Sigmoid colon (tissue), 7 donors: ENCODE data around the gene PARP12. TPM values are rescaled to one million over a fixed set of nuclear protein-coding genes. Genes with fewer than 3 reads are reported as not detected.

ENCODE experiments used
- DNase-seq: peaks from one replicate; pipeline ENCODE4 v3.0.0-alpha.2; 2019
- H3K27ac ChIP-seq, 4 donors: fragments of 200-600 bp; sonication (generic); one replicate each; pipeline ENCODE4 v1.5.1; 2016 to 2019; ENCODE audit warnings: mild to moderate bottlenecking in 1 of 4
- H3K27me3 ChIP-seq, 3 donors: fragments of 200-600 bp; sonication (generic); one replicate each; pipeline ENCODE4 v1.5.1; 2019; ENCODE audit warnings: mild to moderate bottlenecking in 1 of 3
- H3K36me3 ChIP-seq, 4 donors: fragments of 200-600 bp; sonication (generic); one replicate each; pipeline ENCODE4 v1.5.1; 2016 to 2019
- H3K4me1 ChIP-seq, 4 donors: fragments of 200-600 bp; sonication (generic); one replicate each; pipeline ENCODE4 v1.5.1; 2017 to 2019
- H3K4me3 ChIP-seq, 4 donors: fragments of 200-600 bp; sonication (generic); one replicate each; pipeline ENCODE4 v1.5.1; 2017 to 2019; ENCODE audit warnings: mild to moderate bottlenecking in 2 of 4, moderate library complexity in 1 of 4
- H3K9me3 ChIP-seq, 4 donors: fragments of 200-600 bp in 3 of 4; sonication (generic) in 3 of 4; one replicate each; pipeline versions ENCODE4 v1.5.1 to v1.6.1; 2013 to 2019
- EP300 ChIP-seq, 4 donors: sonication (generic); formaldehyde crosslinking; IDR thresholded peaks; one replicate each; pipeline ENCODE4 v1.6.1; 2017; ENCODE audit warnings: antibody characterized with exemption in 4 of 4
- POLR2A ChIP-seq, 2 donors: fragments of 450-650 bp; IDR thresholded peaks; one replicate each; pipeline ENCODE4 v1.6.1; 2016; ENCODE audit warnings: antibody characterized with exemption in 2 of 2, mild to moderate bottlenecking in 2 of 2, moderate library complexity in 2 of 2
- POLR2AphosphoS5 ChIP-seq, 4 donors: sonication (generic); formaldehyde crosslinking; IDR thresholded peaks; one replicate each; pipeline ENCODE4 v1.6.1; 2017; ENCODE audit warnings: antibody characterized with exemption in 4 of 4
- WGBS, 2 donors: extraction: QIAGEN DNeasy Blood & Tissue Kit; methylation state at CpG; one replicate each; pipeline ENCODE4 v1.1.7; 2013; 5-methylcytosine and 5-hydroxymethylcytosine counted together
- intact Hi-C: fragments of 100-400 bp; cut with DNase I; formaldehyde crosslinking; loops from one replicate; pipeline ENCODE4 v1.15.1; 2023
- polyA plus RNA-seq, 3 donors: library from polyadenylated mRNA; stranded (reverse); fragments of 200-250 nt; gene quantifications; one replicate each; pipeline ENCODE4 v1.2.3, GENCODE V29; 2013
- total RNA-seq, 4 donors: library from RNA; depleted of rRNA; stranded (reverse); fragments of >200 nt; gene quantifications; one replicate each; pipeline ENCODE4 v1.1.0, GENCODE V29; 2016
- TF ChIP-seq, protein P1 (sequence below), 4 experiments: fragments of 450-650 bp in 3 of 4; fragments of 200-600 bp in 1 of 4; IDR thresholded peaks; one replicate each; pipeline ENCODE4 v1.5.1; 2016 to 2019; ENCODE audit warnings: antibody characterized with exemption in 4 of 4, mild to moderate bottlenecking in 3 of 4, moderate library complexity in 2 of 4
- donor health status: healthy with polysubstance abuse.
- donor health status: Bipolar disorder and iron deficiency.
- donor health status: healthy.

The PARP12 gene
- total and polyA plus RNA-seq, 7 donors = 20.6 to 49.5 (median 29.9) TPM

DNA sequence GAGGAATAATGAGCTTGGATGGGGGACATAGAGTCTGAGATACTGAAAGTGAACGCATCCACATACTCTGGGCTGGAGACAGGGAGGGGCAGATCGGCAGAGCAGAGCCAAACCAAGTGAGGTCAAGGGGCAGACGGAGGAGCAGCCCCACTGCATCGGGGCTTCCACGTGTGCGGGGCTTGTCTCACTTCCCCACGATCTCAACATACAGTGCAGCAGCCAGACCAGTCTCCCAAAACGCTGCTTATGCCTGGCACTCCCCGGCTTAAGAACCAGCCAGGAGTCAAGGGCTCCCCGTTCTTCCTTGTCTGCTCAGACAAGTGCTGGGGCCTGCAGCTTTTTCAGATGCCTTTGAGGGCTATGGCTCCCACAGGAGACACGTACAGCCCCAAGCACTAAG lies 43.6 kb downstream of the PARP12 start:
- peaks cover 0 to 12% (median 0%) of the 10 kb centered on the region in 4 donors for H3K36me3 ChIP-seq
- no peaks in the 10 kb centered on the region for H3K4me1 ChIP-seq
- no peaks in the 10 kb centered on the region for H3K9me3 ChIP-seq
- TF ChIP-seq POLR2AphosphoS5 (IDR thresholded peaks at IDR 0.05) = no peak
- TF ChIP-seq EP300 (IDR thresholded peaks at IDR 0.05) = no peak
- TF ChIP-seq, protein P1, sequence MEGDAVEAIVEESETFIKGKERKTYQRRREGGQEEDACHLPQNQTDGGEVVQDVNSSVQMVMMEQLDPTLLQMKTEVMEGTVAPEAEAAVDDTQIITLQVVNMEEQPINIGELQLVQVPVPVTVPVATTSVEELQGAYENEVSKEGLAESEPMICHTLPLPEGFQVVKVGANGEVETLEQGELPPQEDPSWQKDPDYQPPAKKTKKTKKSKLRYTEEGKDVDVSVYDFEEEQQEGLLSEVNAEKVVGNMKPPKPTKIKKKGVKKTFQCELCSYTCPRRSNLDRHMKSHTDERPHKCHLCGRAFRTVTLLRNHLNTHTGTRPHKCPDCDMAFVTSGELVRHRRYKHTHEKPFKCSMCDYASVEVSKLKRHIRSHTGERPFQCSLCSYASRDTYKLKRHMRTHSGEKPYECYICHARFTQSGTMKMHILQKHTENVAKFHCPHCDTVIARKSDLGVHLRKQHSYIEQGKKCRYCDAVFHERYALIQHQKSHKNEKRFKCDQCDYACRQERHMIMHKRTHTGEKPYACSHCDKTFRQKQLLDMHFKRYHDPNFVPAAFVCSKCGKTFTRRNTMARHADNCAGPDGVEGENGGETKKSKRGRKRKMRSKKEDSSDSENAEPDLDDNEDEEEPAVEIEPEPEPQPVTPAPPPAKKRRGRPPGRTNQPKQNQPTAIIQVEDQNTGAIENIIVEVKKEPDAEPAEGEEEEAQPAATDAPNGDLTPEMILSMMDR (IDR thresholded peaks at IDR 0.05) = no peak
- no peak for TF ChIP-seq POLR2A (IDR thresholded peaks at IDR 0.05)
- 68 to 71% methylated on average over 11 of the region's 11 CpGs for WGBS, 2 donors
- H3K4me3 ChIP-seq = no peak overlapping the region
- intact Hi-C loops = no loop called here
- no peaks in the 10 kb centered on the region for H3K27me3 ChIP-seq
- H3K27ac ChIP-seq = no peak overlapping the region
- DNase-seq = no peak

DNA sequence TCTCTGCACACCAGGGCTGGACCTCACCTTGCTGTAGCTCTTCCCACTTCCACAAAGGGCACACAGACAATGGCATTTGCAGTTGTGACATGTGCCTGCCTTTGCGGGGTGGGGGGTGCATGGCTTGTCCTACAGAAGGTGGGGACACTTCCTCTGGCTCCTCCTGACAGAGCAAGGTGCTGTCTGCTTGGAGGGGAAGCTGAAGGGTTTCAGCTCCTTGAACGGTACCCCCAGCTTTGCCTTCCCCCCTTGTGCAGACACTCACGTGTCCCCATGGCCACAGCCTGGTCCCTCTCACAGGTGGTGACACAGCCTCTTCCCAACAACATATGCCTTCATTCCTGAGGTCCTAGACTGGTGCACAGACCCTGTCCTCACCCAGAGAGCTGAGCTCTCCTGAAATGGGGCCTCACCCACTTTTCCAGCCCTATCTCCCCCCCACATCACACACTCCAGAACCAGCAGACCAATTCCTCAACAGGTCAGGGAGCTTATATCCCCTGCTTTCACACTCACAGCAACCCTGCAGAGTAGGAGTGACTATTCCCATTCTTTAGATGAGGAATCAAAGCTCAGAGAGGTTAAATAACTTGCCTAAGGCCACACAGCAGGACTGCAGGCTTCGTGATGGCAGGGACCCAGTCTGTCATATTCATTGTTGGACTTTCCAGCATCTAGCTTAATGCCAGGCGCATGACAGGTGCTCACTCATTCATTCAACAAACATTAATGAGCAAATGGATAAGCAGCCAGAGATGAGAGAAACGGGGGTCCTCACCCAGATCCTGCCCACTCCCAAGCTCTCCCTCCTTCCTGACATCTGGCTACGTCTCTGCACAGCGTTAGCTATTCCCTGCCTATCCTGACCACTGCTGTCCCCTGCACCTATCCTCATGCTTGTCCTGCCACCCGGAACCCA lies 44.4 kb downstream of the PARP12 start:
- TF ChIP-seq POLR2A (IDR thresholded peaks at IDR 0.05) (no peak), EP300 (IDR thresholded peaks at IDR 0.05) (no peak), POLR2AphosphoS5 (IDR thresholded peaks at IDR 0.05) (no peak)
- TF ChIP-seq, protein P1 (IDR thresholded peaks at IDR 0.05) = no peak
- WGBS, 2 donors = 86 to 87% methylated on average over 9 of the region's 9 CpGs
- no peak for DNase-seq
- Histone ChIP-seq H3K4me3 (no peak overlapping the region), H3K27ac (no peak overlapping the region), H3K27me3 (no peaks in the 10 kb centered on the region), H3K4me1 (no peaks in the 10 kb centered on the region), H3K9me3 (no peaks in the 10 kb centered on the region), H3K36me3 (peaks cover 0 to 4% (median 0%) of the 10 kb centered on the region in 4 donors)
- intact Hi-C loops = no loop called here

DNA sequence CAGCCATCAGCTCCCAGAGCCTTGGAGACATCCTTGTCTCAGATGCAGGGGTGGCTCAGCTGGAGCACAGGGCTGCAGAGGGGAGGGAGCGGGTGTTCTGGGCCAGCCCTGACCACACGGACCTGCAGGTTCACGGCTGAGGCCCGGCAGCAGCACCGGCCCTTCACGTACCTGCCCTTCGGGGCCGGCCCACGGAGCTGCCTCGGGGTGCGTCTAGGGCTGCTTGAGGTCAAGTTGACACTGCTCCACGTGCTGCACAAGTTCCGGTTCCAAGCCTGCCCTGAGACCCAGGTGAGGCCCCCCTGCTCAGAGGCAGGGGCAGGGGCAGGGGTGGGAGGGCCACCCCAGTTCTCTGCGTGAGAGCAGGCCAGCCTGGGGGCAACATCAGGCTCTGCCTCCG lies 45.2 kb downstream of the PARP12 start:
- Histone ChIP-seq H3K4me1 (no peaks in the 10 kb centered on the region), H3K27ac (no peak overlapping the region), H3K4me3 (no peak overlapping the region), H3K36me3 (no peaks in the 10 kb centered on the region), H3K27me3 (no peaks in the 10 kb centered on the region), H3K9me3 (no peaks in the 10 kb centered on the region)
- DNase-seq = peak; percentile 59
- TF ChIP-seq POLR2A (IDR thresholded peaks at IDR 0.05) (no peak), POLR2AphosphoS5 (IDR thresholded peaks at IDR 0.05) (no peak), EP300 (IDR thresholded peaks at IDR 0.05) (no peak)
- TF ChIP-seq, protein P1 (IDR thresholded peaks at IDR 0.05) = no peak
- intact Hi-C loops = no loop called here
- 89 to 92% methylated on average over 15 of the region's 15 CpGs for WGBS, 2 donors

DNA sequence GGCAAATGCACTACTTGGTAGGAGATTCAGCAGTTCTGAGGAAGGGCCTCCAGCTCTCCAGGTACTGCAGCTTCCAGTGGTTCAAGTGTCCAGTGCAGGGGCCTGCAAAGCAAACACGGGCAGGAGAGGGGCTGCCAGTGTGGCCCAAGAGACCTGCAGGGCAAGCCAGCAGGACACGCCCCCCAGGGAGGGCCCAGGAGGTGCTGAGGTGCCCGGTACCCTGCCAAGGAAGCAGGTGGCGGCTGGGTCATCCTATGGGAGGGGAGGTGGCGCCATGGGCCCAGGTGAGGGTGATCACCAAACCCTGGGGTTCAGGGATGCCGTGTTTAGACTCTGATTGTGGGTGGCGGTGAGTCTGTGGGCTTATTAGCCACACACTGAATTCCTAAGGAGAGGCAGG lies 45.7 kb downstream of the PARP12 start:
- TF ChIP-seq POLR2AphosphoS5 (IDR thresholded peaks at IDR 0.05) = no peak
- no peak for TF ChIP-seq POLR2A (IDR thresholded peaks at IDR 0.05)
- H3K9me3 ChIP-seq = no peaks in the 10 kb centered on the region
- intact Hi-C loops = no loop called here
- H3K4me1 ChIP-seq = no peaks in the 10 kb centered on the region
- no peak for DNase-seq
- WGBS, 2 donors = 74 to 84% methylated on average over 7 of the region's 7 CpGs
- no peak overlapping the region for H3K27ac ChIP-seq
- no peaks in the 10 kb centered on the region for H3K36me3 ChIP-seq
- no peaks in the 10 kb centered on the region for H3K27me3 ChIP-seq
- H3K4me3 ChIP-seq = no peak overlapping the region

DNA sequence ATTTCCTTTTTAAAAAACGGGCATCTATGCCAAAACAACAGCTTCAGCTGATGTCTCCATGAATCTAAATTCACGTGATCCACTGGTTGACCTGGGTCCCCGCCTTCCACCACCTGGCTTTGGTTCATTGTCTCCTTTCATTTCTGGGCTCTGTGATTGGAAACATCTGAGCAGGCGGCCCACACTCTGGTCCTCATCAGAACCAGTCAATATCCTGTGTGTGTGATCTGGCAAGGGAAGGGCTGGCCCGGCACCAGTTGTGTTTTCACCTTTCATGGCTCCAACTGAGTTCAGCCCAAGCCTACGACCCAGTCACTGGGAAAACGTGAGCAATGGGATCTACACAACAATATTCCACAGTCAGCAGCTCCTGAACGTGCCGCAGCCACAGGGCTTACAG lies 46.2 kb downstream of the PARP12 start:
- intact Hi-C loops = no loop called here
- DNase-seq = peak; percentile 39
- Histone ChIP-seq H3K27ac (no peak overlapping the region), H3K9me3 (no peaks in the 10 kb centered on the region), H3K27me3 (no peaks in the 10 kb centered on the region), H3K4me3 (no peak overlapping the region), H3K4me1 (no peaks in the 10 kb centered on the region), H3K36me3 (no peaks in the 10 kb centered on the region)
- WGBS, 2 donors = 90 to 92% methylated on average over 9 of the region's 9 CpGs
- TF ChIP-seq POLR2AphosphoS5 (IDR thresholded peaks at IDR 0.05) (no peak), POLR2A (IDR thresholded peaks at IDR 0.05) (no peak), EP300 (IDR thresholded peaks at IDR 0.05) (no peak)
